DOHH2 (cell line): Measurements from ENCODE around the gene KIAA1328.
A peak's percentile ranks its signal among the peaks of the same experiment; 100 is the strongest.

Source experiments
- H3F3A ChIP-seq: fragments of 200-600 bp; sonication (generic), shearing (Covaris generic); 2 replicates; pipeline ENCODE4 v1.6.0; 2016; ENCODE audit warnings: antibody characterized with exemption, mild to moderate bottlenecking; ENCODE audit not compliant: control insufficient read depth, insufficient read depth
- H3K27ac ChIP-seq: fragments of 200-600 bp; sonication (generic); 2 replicates; pipeline ENCODE4 v1.5.1; 2014; ENCODE audit warnings: low read depth, mild to moderate bottlenecking, low read length, moderate library complexity
- H3K27me3 ChIP-seq: fragments of 200-600 bp; sonication (generic); 2 replicates; pipeline ENCODE4 v1.6.1; 2014; ENCODE audit warnings: mild to moderate bottlenecking, low read length, mixed read lengths; ENCODE audit not compliant: control insufficient read depth
- H3K36me3 ChIP-seq: fragments of 200-600 bp; sonication (generic); 2 replicates; pipeline ENCODE4 v1.6.1; 2014; ENCODE audit warnings: mild to moderate bottlenecking, low read length, moderate library complexity, mixed read lengths; ENCODE audit not compliant: control insufficient read depth
- H3K4me1 ChIP-seq: fragments of 200-600 bp; sonication (generic); 2 replicates; pipeline ENCODE4 v1.6.1; 2014; ENCODE audit warnings: mild to moderate bottlenecking, low read length, mixed read lengths; ENCODE audit not compliant: control insufficient read depth
- H3K4me2 ChIP-seq: fragments of 200-600 bp; sonication (generic); 2 replicates; pipeline ENCODE4 v1.6.0; 2014; ENCODE audit warnings: mild to moderate bottlenecking, low read length, moderate library complexity
- H3K4me3 ChIP-seq: fragments of 200-600 bp; sonication (generic); 2 replicates; pipeline ENCODE4 v1.5.1; 2014; ENCODE audit warnings: mild to moderate bottlenecking, low read length, mixed read lengths
- H3K79me2 ChIP-seq: fragments of 200-600 bp; sonication (generic); 2 replicates; pipeline ENCODE4 v1.6.1; 2014; ENCODE audit warnings: mild to moderate bottlenecking, low read length, mixed read lengths; ENCODE audit not compliant: control insufficient read depth
- H3K9me2 ChIP-seq: fragments of 200-600 bp; sonication (generic); replicated peaks from 2 replicates; pipeline ENCODE4 v1.6.1; 2014; ENCODE audit warnings: mild to moderate bottlenecking, low read length, mixed read lengths; ENCODE audit not compliant: control insufficient read depth
- H3K9me3 ChIP-seq: fragments of 200-600 bp; sonication (generic); 2 replicates; pipeline ENCODE4 v1.6.1; 2014; ENCODE audit warnings: antibody characterized with exemption, low read length, mixed read lengths; ENCODE audit not compliant: control insufficient read depth, insufficient read depth
- H4K20me1 ChIP-seq: fragments of 200-600 bp; sonication (generic); 2 replicates; pipeline ENCODE4 v1.6.0; 2014; ENCODE audit warnings: low read depth, mild to moderate bottlenecking, antibody characterized with exemption, low read length, moderate library complexity; ENCODE audit not compliant: control insufficient read depth, insufficient read depth
- CTCF ChIP-seq: fragments of 200-600 bp; sonication (generic); IDR thresholded peaks from one replicate; pipeline ENCODE4 v1.5.1; 2014; ENCODE audit warnings: antibody characterized with exemption, mild to moderate bottlenecking, low read depth, low read length; ENCODE audit not compliant: poor library complexity, severe bottlenecking
- EZH2phosphoT487 ChIP-seq: fragments of 200-600 bp; sonication (generic); IDR thresholded peaks from 2 replicates; pipeline ENCODE4 v1.6.1; 2017; ENCODE audit warnings: borderline replicate concordance, mild to moderate bottlenecking, antibody characterized with exemption, low read length, moderate library complexity, mixed read lengths

Gene KIAA1328

GRCh38 chr18:36828630-36829361, at the start of gene KIAA1328, which contains the start of gene TPGS2:
KIAA1328 (plus strand) TSS chr18:36829127; CDS start chr18:36829139, 12 bp downstream.
TPGS2 (minus strand) TSS chr18:36829002; CDS start chr18:36828767, 235 bp downstream.
- Histone ChIP-seq H3K27ac (peak within 1 kb of the TSS; percentile 13), H3K9me2 (no peaks in the 10 kb centered on the region), H3K4me3 (peak within 1 kb of the TSS; percentile 94), H3K9me3 (no peaks in the 10 kb centered on the region), H3F3A (no peaks in the 10 kb centered on the region), H3K4me2 (peak within 1 kb of the TSS; percentile 83), H3K36me3 (peaks cover 20% of the 10 kb centered on the region), H3K79me2 (peaks cover 59% of the 10 kb centered on the region), H4K20me1 (no peaks in the 10 kb centered on the region), H3K27me3 (no peaks in the 10 kb centered on the region), H3K4me1 (peaks cover 27% of the 10 kb centered on the region)
- no peak for TF ChIP-seq EZH2phosphoT487
- TF ChIP-seq CTCF = peak; percentile 74

GRCh38 chr18:36780748-36781147, 48.2 kb upstream of the KIAA1328 start:
- no peak overlapping the region for H3K4me2 ChIP-seq
- TF ChIP-seq EZH2phosphoT487 (no peak), CTCF (no peak)
- H3K36me3 ChIP-seq = peaks cover 3% of the 10 kb centered on the region; the same call in 1 of the 2 replicates
- H3K9me3 ChIP-seq = no peaks in the 10 kb centered on the region
- no peaks in the 10 kb centered on the region for H3K27me3 ChIP-seq
- no peaks in the 10 kb centered on the region for H4K20me1 ChIP-seq
- H3K4me1 ChIP-seq = no peaks in the 10 kb centered on the region
- no peaks in the 10 kb centered on the region for H3F3A ChIP-seq
- no peaks in the 10 kb centered on the region for H3K9me2 ChIP-seq
- H3K79me2 ChIP-seq = no peaks in the 10 kb centered on the region
- no peak overlapping the region for H3K27ac ChIP-seq
- H3K4me3 ChIP-seq = no peak overlapping the region

- TF ChIP-seq CTCF (no peak), EZH2phosphoT487 (no peak)
- Histone ChIP-seq H3K9me3 (no peaks in the 10 kb centered on the region), H3K4me1 (no peaks in the 10 kb centered on the region), H3K4me2 (no peak overlapping the region), H3K9me2 (no peaks in the 10 kb centered on the region), H3K4me3 (no peak overlapping the region), H3K79me2 (no peaks in the 10 kb centered on the region), H3K36me3 (peaks cover 3% of the 10 kb centered on the region; the same call in 1 of the 2 replicates), H3K27ac (no peak overlapping the region), H3F3A (no peaks in the 10 kb centered on the region), H4K20me1 (no peaks in the 10 kb centered on the region), H3K27me3 (no peaks in the 10 kb centered on the region)
Measured at GRCh38 chr18:36782710-36783109, 46.2 kb upstream of the KIAA1328 start.
